Ascending aorta (tissue), 2 donors: Measurements from ENCODE around the gene GLIPR1L1. TPM values are rescaled to one million over a fixed set of nuclear protein-coding genes. Genes with fewer than 3 reads are reported as not detected.

Experiments
- DNase-seq, 2 donors: peaks; one replicate each; pipeline ENCODE4 v3.0.0-alpha.2; 2019; ENCODE audit warnings: low spot score in 2 of 2
- H3K27ac ChIP-seq, 2 donors: fragments of 200-600 bp; sonication (generic); one replicate each; pipeline ENCODE4 v1.5.1; 2016 to 2017; ENCODE audit warnings: mild to moderate bottlenecking in 1 of 2
- H3K27me3 ChIP-seq: fragments of 200-600 bp; sonication (generic); one replicate; pipeline ENCODE4 v1.5.1; 2017
- H3K36me3 ChIP-seq, 2 donors: fragments of 200-600 bp; sonication (generic); one replicate each; pipeline ENCODE4 v1.5.1; 2016
- H3K4me1 ChIP-seq, 2 donors: fragments of 200-600 bp; sonication (generic); one replicate each; pipeline ENCODE4 v1.5.1; 2016 to 2017; ENCODE audit warnings: mild to moderate bottlenecking in 1 of 2
- H3K4me3 ChIP-seq, 2 donors: fragments of 200-600 bp; sonication (generic); one replicate each; pipeline ENCODE4 v1.5.1; 2016 to 2017; ENCODE audit warnings: mild to moderate bottlenecking in 1 of 2
- H3K9me3 ChIP-seq, 2 donors: fragments of 200-600 bp; sonication (generic); one replicate each; pipeline ENCODE4 v1.5.1; 2016
- intact Hi-C: fragments of 100-400 bp; cut with DNase I; formaldehyde crosslinking; loops from one replicate; pipeline ENCODE4 v1.15.1; 2023
- total RNA-seq: library from RNA; depleted of rRNA; stranded (reverse); fragments of >200 nt; gene quantifications from one replicate; pipeline ENCODE4 v1.1.0, GENCODE V29; 2016
- TF ChIP-seq, protein P1 (sequence below), 3 experiments: fragments of 200-600 bp in 2 of 3; fragments of 450-650 bp in 1 of 3; sonication (generic) in 2 of 3; IDR thresholded peaks; one replicate each; pipeline ENCODE4 v1.5.1; 2016 to 2019; ENCODE audit warnings: antibody characterized with exemption in 3 of 3, mild to moderate bottlenecking in 1 of 3, moderate library complexity in 1 of 3

GLIPR1L1 gene
- total RNA-seq, 1 donor from 2014 or later, result not detected

DNA sequence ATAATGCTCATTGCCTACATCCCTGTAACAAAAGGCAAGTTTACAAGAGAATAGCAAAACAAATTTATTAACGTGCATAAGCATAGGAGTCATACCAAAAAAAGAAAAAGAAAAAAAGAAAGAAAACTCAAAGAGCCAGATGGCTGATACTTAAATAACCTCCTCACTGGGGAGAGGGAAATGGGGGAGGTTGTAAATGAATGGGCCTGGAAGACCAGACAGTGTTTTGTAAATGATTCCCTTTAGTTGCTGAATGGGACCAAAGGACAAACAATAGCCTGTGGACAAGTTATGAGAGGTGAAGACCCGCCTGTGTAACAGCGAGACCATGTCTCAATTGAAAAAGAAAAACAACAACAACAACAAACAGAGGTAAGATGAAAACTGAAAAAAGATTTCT is 39.7 kb upstream of the GLIPR1L1 start:
- TF ChIP-seq, protein P1, sequence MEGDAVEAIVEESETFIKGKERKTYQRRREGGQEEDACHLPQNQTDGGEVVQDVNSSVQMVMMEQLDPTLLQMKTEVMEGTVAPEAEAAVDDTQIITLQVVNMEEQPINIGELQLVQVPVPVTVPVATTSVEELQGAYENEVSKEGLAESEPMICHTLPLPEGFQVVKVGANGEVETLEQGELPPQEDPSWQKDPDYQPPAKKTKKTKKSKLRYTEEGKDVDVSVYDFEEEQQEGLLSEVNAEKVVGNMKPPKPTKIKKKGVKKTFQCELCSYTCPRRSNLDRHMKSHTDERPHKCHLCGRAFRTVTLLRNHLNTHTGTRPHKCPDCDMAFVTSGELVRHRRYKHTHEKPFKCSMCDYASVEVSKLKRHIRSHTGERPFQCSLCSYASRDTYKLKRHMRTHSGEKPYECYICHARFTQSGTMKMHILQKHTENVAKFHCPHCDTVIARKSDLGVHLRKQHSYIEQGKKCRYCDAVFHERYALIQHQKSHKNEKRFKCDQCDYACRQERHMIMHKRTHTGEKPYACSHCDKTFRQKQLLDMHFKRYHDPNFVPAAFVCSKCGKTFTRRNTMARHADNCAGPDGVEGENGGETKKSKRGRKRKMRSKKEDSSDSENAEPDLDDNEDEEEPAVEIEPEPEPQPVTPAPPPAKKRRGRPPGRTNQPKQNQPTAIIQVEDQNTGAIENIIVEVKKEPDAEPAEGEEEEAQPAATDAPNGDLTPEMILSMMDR (IDR thresholded peaks at IDR 0.05), result no peak
- intact Hi-C loops, result no loop called here
- no peaks in the 10 kb centered on the region for H3K4me1 ChIP-seq
- no peak for DNase-seq
- H3K9me3 ChIP-seq, result no peaks in the 10 kb centered on the region
- no peak overlapping the region for H3K4me3 ChIP-seq
- no peak overlapping the region for H3K27ac ChIP-seq
- H3K27me3 ChIP-seq, result no peaks in the 10 kb centered on the region
- H3K36me3 ChIP-seq, result no peaks in the 10 kb centered on the region

DNA sequence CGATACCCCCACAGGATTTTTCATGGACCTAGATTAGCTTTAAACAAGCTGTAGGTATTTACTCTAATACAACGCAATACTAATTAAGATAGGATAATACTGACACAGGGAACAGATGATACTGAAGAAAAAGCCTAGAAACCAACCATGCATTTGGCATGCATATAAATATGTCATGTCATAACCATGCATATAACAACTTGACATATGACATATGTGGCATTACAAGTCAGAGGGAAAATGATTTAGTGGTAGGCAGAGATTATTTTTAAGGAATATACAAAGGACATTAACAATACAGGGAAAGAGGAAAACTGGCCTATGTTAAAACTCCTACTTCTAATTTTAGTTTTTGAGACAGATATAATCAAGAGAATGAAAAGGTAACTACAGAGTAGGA is 32.2 kb upstream of the GLIPR1L1 start:
- Histone ChIP-seq H3K4me3 (no peak overlapping the region), H3K27ac (no peak overlapping the region), H3K36me3 (peaks cover 5 to 15% of the 10 kb centered on the region in 2 donors), H3K4me1 (no peaks in the 10 kb centered on the region), H3K27me3 (no peaks in the 10 kb centered on the region), H3K9me3 (no peaks in the 10 kb centered on the region)
- intact Hi-C loops, result no loop called here
- TF ChIP-seq, protein P1 (IDR thresholded peaks at IDR 0.05), result no peak
- no peak for DNase-seq

DNA sequence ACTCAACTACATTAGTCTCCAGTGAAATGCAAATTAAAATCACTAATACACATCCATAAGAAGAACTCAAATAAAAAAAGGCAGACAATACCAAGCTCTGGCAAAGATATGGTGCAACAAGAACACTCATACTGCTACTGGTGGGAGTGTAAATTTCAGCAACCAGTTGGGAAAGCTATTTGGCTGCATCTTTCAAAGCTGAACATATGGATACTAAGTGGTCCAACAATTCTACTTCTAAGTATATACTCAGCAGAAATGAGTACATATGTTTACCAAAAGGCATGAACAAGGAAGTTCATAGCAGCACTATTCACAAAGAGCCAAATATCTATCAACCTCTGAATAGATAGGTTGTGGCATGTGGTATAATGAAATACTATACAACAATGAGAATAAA is 31.7 kb upstream of the GLIPR1L1 start:
- no peaks in the 10 kb centered on the region for H3K4me1 ChIP-seq
- no peak overlapping the region for H3K4me3 ChIP-seq
- H3K27ac ChIP-seq, result no peak overlapping the region
- peaks cover 5 to 15% of the 10 kb centered on the region in 2 donors for H3K36me3 ChIP-seq
- no peaks in the 10 kb centered on the region for H3K27me3 ChIP-seq
- H3K9me3 ChIP-seq, result no peaks in the 10 kb centered on the region
- no peak for DNase-seq
- intact Hi-C loops, result no loop called here
- TF ChIP-seq, protein P1 (IDR thresholded peaks at IDR 0.05), result no peak

DNA sequence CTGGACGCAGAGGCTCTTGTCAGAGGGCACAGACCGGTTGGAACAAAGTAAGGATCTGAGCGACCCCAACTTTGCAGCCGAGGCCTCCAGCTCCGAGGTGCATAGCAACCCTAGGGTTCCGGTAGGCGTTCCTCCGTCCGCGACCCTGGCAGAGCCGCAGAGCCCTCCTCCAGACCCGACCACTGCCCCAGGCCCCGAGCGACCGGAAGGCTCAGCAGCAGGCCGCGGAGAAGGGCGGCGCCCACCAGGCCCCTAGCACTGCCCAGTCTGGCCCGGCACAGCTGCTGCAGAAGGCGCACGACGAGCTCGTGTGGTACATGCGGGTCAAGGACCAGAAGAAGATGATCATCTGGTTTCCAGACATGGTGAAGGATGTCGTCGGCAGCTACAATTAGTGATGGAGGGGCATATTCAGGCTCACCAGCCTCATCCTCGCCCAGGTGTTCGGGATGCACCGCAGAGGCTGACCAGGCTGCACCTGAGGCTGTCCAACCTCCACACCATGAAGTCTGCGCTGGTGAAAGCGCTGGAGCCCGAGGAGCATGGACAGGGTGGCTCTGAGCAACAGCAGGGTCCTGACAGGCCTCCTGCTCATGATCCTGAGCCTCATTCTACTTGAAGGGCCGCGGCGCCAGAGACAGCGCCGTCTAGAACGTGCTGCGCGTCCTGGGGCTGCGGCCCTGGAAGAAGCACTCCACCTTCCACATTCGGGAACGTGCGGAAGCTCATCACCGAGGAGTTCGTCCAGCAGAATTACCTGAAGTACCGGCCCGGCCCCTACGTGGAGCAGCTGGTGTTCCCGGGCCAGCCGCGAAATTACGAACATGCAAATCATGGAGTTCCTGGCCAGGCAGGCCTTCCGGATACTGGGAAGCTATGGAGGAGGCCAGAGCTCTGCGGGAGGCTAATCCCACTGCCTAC is 28.8 kb upstream of the GLIPR1L1 start:
- TF ChIP-seq, protein P1 (IDR thresholded peaks at IDR 0.05), result no peak
- H3K27me3 ChIP-seq, result no peaks in the 10 kb centered on the region
- H3K27ac ChIP-seq, result no peak overlapping the region
- H3K9me3 ChIP-seq, result no peaks in the 10 kb centered on the region
- peaks cover 5 to 20% of the 10 kb centered on the region in 2 donors for H3K36me3 ChIP-seq
- no peak overlapping the region for H3K4me3 ChIP-seq
- DNase-seq, result no peak
- intact Hi-C loops, result no loop called here
- H3K4me1 ChIP-seq, result no peaks in the 10 kb centered on the region

DNA sequence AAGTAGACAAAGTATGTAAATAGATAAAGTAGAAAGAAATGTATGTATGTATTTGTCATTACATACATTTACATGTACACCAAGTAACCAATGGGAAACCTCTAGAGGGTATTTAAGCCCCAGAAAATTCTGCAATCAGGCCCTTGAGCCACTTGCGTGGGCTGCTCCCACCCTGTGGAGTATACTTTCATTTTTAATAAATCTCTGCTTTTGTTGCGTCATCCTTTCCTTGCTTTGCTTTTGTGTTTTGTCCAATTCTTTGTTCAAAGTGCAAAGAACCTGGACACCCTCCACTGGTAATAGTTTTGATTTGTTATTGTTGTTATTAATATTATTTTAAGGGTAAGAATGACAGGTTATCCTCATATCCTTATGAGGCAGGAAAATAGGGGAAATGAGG is 26.2 kb upstream of the GLIPR1L1 start:
- DNase-seq, result no peak
- Histone ChIP-seq H3K36me3 (peaks cover 5 to 21% of the 10 kb centered on the region in 2 donors), H3K27ac (no peak overlapping the region), H3K9me3 (no peaks in the 10 kb centered on the region), H3K27me3 (no peaks in the 10 kb centered on the region), H3K4me1 (no peaks in the 10 kb centered on the region), H3K4me3 (no peak overlapping the region)
- intact Hi-C loops, result no loop called here
- TF ChIP-seq, protein P1 (IDR thresholded peaks at IDR 0.05), result no peak
